ENCODE results near the gene ZNF24. TPM values are rescaled to one million over a fixed set of nuclear protein-coding genes. Genes with fewer than 3 reads are reported as not detected.

Gene ZNF24
- total and polyA plus RNA-seq, 2 experiments from 2014 or later: 52.4 to 75.2 TPM

- H3K9me3 Mint-ChIP-seq: peaks cover 69% of the 10 kb centered on the region
- peaks cover 28% of the 10 kb centered on the region for H3K79me2 ChIP-seq (replicated peaks; ENCODE audit: insufficient read depth)
These were observed 61.9 kb downstream of the ZNF24 start for GRCh38 chr18:35282353-35282752.

More at GRCh38 chr18:35282353-35282752, 61.9 kb downstream of the ZNF24 start:
- H3K4me1 Mint-ChIP-seq: no peaks in the 10 kb centered on the region
- Histone ChIP-seq H3K4me2 (no peak overlapping the region), H4K20me1 (replicated peaks; ENCODE audit: insufficient read depth) (no peaks in the 10 kb centered on the region), H3K4me1 (ENCODE audit: insufficient read depth) (no peaks in the 10 kb centered on the region), H2AFZ (no peak overlapping the region), H3K36me3 (ENCODE audit: insufficient read depth) (peaks cover 4% of the 10 kb centered on the region), H3F3A (replicated peaks; ENCODE audit: low read depth) (no peaks in the 10 kb centered on the region), H3K4me3 (no peak overlapping the region), H3K27me3 (ENCODE audit: insufficient read depth) (no peaks in the 10 kb centered on the region), H3K27ac (ENCODE audit: low read depth) (no peak overlapping the region), H3K9me2 (ENCODE audit: insufficient read depth) (no peaks in the 10 kb centered on the region)
- DNase-seq (ENCODE audit: low spot score): no peak
- H3K36me3 Mint-ChIP-seq (ENCODE audit: low read depth): peaks cover 69% of the 10 kb centered on the region
- no peak overlapping the region for H3K4me3 Mint-ChIP-seq
- no peak for ATAC-seq
- no peak overlapping the region for H3K27ac Mint-ChIP-seq
- TF ChIP-seq EZH2phosphoT487 (IDR thresholded peaks at IDR 0.05; ENCODE audit: unreplicated experiment): no peak
- no peak for TF ChIP-seq CTCF (conservative IDR thresholded peaks at IDR 0.05; ENCODE audit: low read depth in 2 of 2)
- TF ChIP-seq EZH2 (IDR thresholded peaks at IDR 0.05; ENCODE audit: low read depth, unreplicated experiment): no peak
- no peak for TF ChIP-seq NANOG (IDR thresholded peaks at IDR 0.05; ENCODE audit: borderline replicate concordance)
- no peak for TF ChIP-seq JUNB (IDR thresholded peaks at IDR 0.05; ENCODE audit: unreplicated experiment)
- peaks cover 2% of the 10 kb centered on the region for H3K27me3 Mint-ChIP-seq (ENCODE audit: insufficient read depth, low read depth, poor library complexity)

Other genes starting within 250 kb of the ZNF24 start
- gene ZNF397, start 103.4 kb downstream of the ZNF24 start, total RNA-seq (2014; rRNA removed; shearing (Covaris generic)): 47.6 and 48.6 TPM in 2 replicates
- gene ZNF397, start 103.4 kb downstream of the ZNF24 start, polyA plus RNA-seq (2016; fragmentation: Nextera tagmentation; extraction: Ambion mirVana): 19.1 and 20.7 TPM in 2 replicates
- gene ZSCAN30, start 54.2 kb downstream of the ZNF24 start, total RNA-seq (2014; rRNA removed; shearing (Covaris generic)): 15.5 and 21.8 TPM in 2 replicates
- 7.0 and 12.3 TPM in 2 replicates for gene ZSCAN30, start 54.2 kb downstream of the ZNF24 start, polyA plus RNA-seq (2016; fragmentation: Nextera tagmentation; extraction: Ambion mirVana)
- gene ZNF396, start 32.9 kb upstream of the ZNF24 start, total RNA-seq (2014; rRNA removed; shearing (Covaris generic)): 0.31 and 0.85 TPM in 2 replicates
- gene ZNF396, start 32.9 kb upstream of the ZNF24 start, polyA plus RNA-seq (2016; fragmentation: Nextera tagmentation; extraction: Ambion mirVana): 0.36 and 0.52 TPM in 2 replicates
- 16.3 and 22.6 TPM in 2 replicates for gene INO80C, start 153.5 kb upstream of the ZNF24 start, total RNA-seq (2014; rRNA removed; shearing (Covaris generic))
- gene INO80C, start 153.5 kb upstream of the ZNF24 start, polyA plus RNA-seq (2016; fragmentation: Nextera tagmentation; extraction: Ambion mirVana): 52.3 and 52.8 TPM in 2 replicates
- 60.8 and 67.4 TPM in 2 replicates for gene GALNT1, start 237.3 kb upstream of the ZNF24 start, total RNA-seq (2014; rRNA removed; shearing (Covaris generic))
- gene GALNT1, start 237.3 kb upstream of the ZNF24 start, polyA plus RNA-seq (2016; fragmentation: Nextera tagmentation; extraction: Ambion mirVana): 36.4 and 37.4 TPM in 2 replicates